Measurements from ENCODE around the gene SUMO4.

GRCh38 chr6:149425224-149425623 lies 25.2 kb downstream of the SUMO4 start:
- TF ChIP-seq TAF1 (conservative IDR thresholded peaks at IDR 0.05) (no peak), CTCF (IDR thresholded peaks at IDR 0.05; ENCODE audit: low read depth, low read length, missing input control) (no peak), YY1 (IDR thresholded peaks at IDR 0.05) (no peak), REST (IDR thresholded peaks at IDR 0.05) (no peak), RAD21 (IDR thresholded peaks at IDR 0.05) (no peak), JUND (IDR thresholded peaks at IDR 0.05) (no peak), RXRA (IDR thresholded peaks at IDR 0.05) (no peak)
- TF ChIP-seq, protein P1, sequence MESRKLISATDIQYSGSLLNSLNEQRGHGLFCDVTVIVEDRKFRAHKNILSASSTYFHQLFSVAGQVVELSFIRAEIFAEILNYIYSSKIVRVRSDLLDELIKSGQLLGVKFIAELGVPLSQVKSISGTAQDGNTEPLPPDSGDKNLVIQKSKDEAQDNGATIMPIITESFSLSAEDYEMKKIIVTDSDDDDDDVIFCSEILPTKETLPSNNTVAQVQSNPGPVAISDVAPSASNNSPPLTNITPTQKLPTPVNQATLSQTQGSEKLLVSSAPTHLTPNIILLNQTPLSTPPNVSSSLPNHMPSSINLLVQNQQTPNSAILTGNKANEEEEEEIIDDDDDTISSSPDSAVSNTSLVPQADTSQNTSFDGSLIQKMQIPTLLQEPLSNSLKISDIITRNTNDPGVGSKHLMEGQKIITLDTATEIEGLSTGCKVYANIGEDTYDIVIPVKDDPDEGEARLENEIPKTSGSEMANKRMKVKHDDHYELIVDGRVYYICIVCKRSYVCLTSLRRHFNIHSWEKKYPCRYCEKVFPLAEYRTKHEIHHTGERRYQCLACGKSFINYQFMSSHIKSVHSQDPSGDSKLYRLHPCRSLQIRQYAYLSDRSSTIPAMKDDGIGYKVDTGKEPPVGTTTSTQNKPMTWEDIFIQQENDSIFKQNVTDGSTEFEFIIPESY (IDR thresholded peaks at IDR 0.05): no peak
